ENCODE results near the gene RORB. TPM values are rescaled to one million over a fixed set of nuclear protein-coding genes. Genes with fewer than 3 reads are reported as not detected.

The RORB gene
- total and polyA plus RNA-seq, 8 donors = 0.08 to 0.92 (median 0.55) TPM; not detected in 1

DNA sequence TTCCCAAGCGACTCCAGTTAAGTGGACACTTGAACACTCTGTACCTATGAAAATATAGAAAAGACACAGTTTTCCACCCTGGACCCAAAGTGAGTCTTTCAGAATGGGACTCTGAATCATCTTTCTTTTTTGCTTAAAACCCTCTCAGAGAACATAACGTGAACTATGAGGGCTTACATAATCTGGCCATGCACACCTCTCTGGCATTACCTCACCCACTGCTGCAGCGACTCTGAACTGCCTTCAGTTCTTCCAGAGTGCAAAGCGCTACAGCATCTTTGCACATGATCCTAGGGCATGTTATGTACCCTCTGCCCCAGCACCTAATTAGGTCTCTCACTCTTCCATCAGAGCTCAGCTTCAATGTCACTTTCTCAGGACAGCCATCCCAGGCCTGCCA is 186.2 kb downstream of the RORB start:
- H3K4me3 ChIP-seq = no peak overlapping the region
- 78 to 93% (median 89%) methylated on average over 4 of the region's 4 CpGs for WGBS, 5 donors
- TF ChIP-seq, protein P1, sequence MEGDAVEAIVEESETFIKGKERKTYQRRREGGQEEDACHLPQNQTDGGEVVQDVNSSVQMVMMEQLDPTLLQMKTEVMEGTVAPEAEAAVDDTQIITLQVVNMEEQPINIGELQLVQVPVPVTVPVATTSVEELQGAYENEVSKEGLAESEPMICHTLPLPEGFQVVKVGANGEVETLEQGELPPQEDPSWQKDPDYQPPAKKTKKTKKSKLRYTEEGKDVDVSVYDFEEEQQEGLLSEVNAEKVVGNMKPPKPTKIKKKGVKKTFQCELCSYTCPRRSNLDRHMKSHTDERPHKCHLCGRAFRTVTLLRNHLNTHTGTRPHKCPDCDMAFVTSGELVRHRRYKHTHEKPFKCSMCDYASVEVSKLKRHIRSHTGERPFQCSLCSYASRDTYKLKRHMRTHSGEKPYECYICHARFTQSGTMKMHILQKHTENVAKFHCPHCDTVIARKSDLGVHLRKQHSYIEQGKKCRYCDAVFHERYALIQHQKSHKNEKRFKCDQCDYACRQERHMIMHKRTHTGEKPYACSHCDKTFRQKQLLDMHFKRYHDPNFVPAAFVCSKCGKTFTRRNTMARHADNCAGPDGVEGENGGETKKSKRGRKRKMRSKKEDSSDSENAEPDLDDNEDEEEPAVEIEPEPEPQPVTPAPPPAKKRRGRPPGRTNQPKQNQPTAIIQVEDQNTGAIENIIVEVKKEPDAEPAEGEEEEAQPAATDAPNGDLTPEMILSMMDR (IDR thresholded peaks at IDR 0.05) = no peak
- no peak overlapping the region for H3K27ac ChIP-seq
- intact Hi-C loops (cut with DNase I; ENCODE audit: low total_unique reads) = no loop called here
- no peaks in the 10 kb centered on the region for H3K4me1 ChIP-seq
- no peaks in the 10 kb centered on the region for H3K9me3 ChIP-seq
- DNase-seq = no peak
- H3K36me3 ChIP-seq = no peaks in the 10 kb centered on the region
- H3K27me3 ChIP-seq = no peaks in the 10 kb centered on the region

DNA sequence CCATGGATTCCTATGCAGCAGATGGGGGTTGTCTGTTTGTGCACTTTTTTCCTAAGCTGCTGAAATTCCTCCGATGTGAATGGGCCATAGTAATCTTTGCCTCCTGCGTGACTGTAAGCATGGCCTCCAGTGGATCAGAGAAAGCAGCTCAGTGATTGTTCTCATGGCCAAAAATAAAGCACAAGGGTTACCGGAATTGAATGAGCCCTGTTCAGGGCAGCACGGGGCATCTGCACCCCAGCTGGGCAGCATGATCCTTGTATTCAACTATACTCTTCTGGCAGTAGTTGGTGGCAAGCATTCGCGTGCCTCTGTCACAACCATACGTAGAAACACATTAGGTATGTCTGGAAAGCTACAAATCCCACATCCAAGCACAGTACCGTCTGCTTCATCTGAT is 193.9 kb downstream of the RORB start:
- Histone ChIP-seq H3K4me3 (no peak overlapping the region), H3K36me3 (no peaks in the 10 kb centered on the region), H3K27ac (no peak overlapping the region), H3K27me3 (no peaks in the 10 kb centered on the region), H3K4me1 (no peaks in the 10 kb centered on the region), H3K9me3 (no peaks in the 10 kb centered on the region)
- DNase-seq = no peak
- intact Hi-C loops (cut with DNase I; ENCODE audit: low total_unique reads) = no loop called here
- TF ChIP-seq POLR2A (IDR thresholded peaks at IDR 0.05) (no peak), EP300 (IDR thresholded peaks at IDR 0.05) (no peak), POLR2AphosphoS5 (IDR thresholded peaks at IDR 0.05) (no peak)
- TF ChIP-seq, protein P1 (IDR thresholded peaks at IDR 0.05) = no peak
- WGBS, 5 donors = 73 to 89% (median 83%) methylated on average over 8 of the region's 8 CpGs

DNA sequence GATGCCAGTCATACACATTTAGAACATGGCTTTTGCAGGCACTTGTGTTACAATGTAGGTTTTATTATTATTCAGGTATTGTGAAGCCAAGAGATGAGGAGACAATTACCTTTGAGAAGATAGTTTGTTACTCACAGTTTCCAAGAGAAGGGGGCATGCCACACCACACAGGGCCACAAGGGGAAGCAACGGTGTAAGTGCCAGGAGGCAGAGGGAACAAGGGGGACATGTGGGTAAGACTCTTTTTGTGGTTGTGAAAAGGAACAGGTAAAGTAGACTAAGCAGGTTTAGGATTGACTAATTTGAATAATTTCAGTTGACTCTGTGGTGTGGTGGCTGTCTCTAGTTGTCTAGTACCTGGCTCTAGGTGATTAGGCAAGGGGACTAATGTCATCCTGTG is 199.4 kb downstream of the RORB start:
- DNase-seq = no peak
- H3K27ac ChIP-seq = no peak overlapping the region
- TF ChIP-seq POLR2A (IDR thresholded peaks at IDR 0.05) = no peak
- TF ChIP-seq, protein P1 (IDR thresholded peaks at IDR 0.05) = no peak
- no peak for TF ChIP-seq POLR2AphosphoS5 (IDR thresholded peaks at IDR 0.05)
- no peak for TF ChIP-seq EP300 (IDR thresholded peaks at IDR 0.05)
- no peak overlapping the region for H3K4me3 ChIP-seq
- H3K9me3 ChIP-seq = no peaks in the 10 kb centered on the region
- intact Hi-C loops (cut with DNase I; ENCODE audit: low total_unique reads) = no loop called here
- H3K4me1 ChIP-seq = no peaks in the 10 kb centered on the region
- H3K36me3 ChIP-seq = no peaks in the 10 kb centered on the region
- WGBS, 5 donors = 65 to 83% (median 72%) methylated on average over 1 of the region's 1 CpG
- no peaks in the 10 kb centered on the region for H3K27me3 ChIP-seq

DNA sequence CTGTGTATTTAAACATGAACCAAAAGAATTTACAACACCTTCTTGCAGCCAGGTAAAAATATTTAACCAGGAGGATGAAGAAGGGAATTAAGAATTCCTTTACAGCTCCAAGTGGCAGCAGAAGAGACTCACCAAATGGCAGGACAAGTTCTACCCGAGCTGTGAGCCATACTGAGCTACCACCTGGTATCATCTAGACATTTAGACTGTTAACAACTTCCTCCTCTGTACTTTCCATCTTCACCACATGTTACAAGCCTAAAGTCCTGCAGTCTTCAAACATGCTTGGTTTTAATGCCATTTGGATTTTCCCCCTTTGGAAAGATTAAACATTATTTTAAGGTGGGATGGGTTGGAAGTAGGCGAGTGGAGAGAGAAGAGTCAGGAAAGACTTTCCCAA is 200.4 kb downstream of the RORB start:
- no peaks in the 10 kb centered on the region for H3K36me3 ChIP-seq
- no peaks in the 10 kb centered on the region for H3K27me3 ChIP-seq
- no peak overlapping the region for H3K4me3 ChIP-seq
- intact Hi-C loops (cut with DNase I; ENCODE audit: low total_unique reads) = no loop called here
- 50 to 76% (median 67%) methylated on average over 2 of the region's 2 CpGs for WGBS, 5 donors
- DNase-seq = no peak
- TF ChIP-seq EP300 (IDR thresholded peaks at IDR 0.05) (no peak), POLR2A (IDR thresholded peaks at IDR 0.05) (no peak), POLR2AphosphoS5 (IDR thresholded peaks at IDR 0.05) (no peak)
- TF ChIP-seq, protein P1 (IDR thresholded peaks at IDR 0.05) = no peak
- no peaks in the 10 kb centered on the region for H3K4me1 ChIP-seq
- no peaks in the 10 kb centered on the region for H3K9me3 ChIP-seq
- no peak overlapping the region for H3K27ac ChIP-seq
